ENCODE results near the gene SLC35E4.
A peak's percentile ranks its signal among the peaks of the same experiment; 100 is the strongest.
"Not testable (repeated sequence)": the region's sequence is repeated elsewhere in the genome, so short reads cannot be mapped to it uniquely, and the experiment has no call there.

Gene SLC35E4

GRCh38 chr22:30635273-30636225, at the start of gene SLC35E4:
TSS of gene SLC35E4 (plus strand) at chr22:30635781. CDS start at chr22:30636451, 670 bp downstream.
- peak; percentile 98 for DNase-seq

- DNase-seq: no peak
These were observed 49.2 kb upstream of the SLC35E4 start for GRCh38 chr22:30586414-30586813.

- no peak for DNase-seq
These were observed 44.4 kb upstream of the SLC35E4 start for GRCh38 chr22:30591191-30591587.

DNA sequence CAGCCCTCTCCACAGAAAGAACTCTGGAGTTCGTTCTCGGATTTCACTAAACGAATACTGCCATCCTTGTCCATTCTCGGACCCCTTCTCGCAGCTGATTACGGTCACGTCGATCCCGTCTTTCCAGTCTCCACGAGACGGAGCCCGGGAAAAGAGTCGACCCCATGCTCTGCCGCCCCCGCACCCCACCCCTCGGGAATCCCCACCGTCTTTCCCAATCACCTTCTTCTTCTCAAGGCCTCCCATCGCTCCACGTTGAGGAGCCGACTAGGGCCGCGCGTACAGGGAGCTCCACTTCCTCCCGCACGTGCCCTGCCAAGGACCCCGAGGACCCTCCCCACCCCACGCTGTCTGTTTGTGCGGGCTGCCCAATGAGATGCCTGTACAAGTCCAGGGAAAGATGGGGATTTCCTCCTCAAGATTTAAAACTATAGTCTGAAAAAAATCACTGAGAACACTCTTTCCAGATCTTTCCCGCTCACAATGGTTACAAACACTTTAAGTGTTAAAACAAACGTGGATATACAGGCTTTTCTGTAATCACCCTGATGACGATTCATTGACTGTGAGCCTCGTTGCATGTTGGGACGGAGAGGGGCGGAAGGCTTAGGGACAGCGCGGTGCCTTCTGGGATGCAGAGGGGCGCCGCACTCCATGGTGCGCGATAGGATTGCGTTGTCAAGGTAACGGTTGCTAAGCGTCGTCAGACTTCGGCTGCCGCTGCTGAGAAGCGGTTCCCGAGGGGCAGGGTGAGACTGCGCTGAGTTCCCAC, 43.8 kb upstream of the SLC35E4 start, which contains the start of gene PES1:
TSS of gene PES1 (minus strand) at position 323 of the 772 bp plus-strand sequence. CDS start at position 246, 77 bp downstream.
- peak; percentile 97 for DNase-seq

DNA sequence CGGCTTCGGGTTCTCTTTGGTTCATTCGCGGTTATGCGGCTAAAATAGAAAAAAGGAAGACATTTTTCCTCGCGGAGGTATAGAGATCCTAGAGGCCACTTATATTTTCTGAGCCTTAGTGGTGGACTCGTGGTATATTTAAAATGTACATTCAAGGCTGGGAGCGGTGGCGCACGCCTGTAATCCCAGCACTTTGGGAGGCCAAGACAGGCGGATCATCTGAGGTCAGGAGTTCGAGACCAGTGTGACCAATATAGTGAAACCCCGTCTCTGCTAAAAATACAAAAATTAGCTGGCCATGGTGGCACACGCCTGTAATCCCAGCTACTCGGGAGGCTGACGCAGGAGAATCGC, 43.2 kb upstream of the SLC35E4 start:
- DNase-seq: not testable (repeated sequence)

- no peak for DNase-seq
These were observed 39.4 kb upstream of the SLC35E4 start for GRCh38 chr22:30596199-30596598.

DNA sequence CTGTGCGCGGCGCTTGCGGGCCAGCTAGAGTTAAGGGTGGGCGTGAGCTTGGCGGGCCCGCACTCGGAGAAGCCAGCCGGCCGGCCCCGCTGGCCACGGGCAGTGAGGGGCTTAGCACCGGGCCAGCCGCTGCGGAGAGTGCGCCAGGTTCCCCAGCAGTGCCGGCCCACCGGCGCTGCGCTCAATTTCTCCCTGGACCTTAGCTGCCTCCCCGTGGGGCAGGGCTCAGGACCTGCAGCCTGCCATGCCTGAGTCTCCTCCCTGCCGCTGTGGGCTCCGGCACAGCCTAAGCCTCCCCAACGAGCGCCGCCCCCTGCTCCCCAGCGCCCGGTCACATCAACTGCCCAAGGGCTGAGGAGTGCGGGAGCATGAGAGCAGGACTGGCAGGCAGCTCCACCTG, 38.7 kb upstream of the SLC35E4 start:
- DNase-seq: no peak

GRCh38 chr22:30598986-30599385, 36.6 kb upstream of the SLC35E4 start:
- DNase-seq: no peak

GRCh38 chr22:30600921-30601320, 34.7 kb upstream of the SLC35E4 start:
- no peak for DNase-seq

DNA sequence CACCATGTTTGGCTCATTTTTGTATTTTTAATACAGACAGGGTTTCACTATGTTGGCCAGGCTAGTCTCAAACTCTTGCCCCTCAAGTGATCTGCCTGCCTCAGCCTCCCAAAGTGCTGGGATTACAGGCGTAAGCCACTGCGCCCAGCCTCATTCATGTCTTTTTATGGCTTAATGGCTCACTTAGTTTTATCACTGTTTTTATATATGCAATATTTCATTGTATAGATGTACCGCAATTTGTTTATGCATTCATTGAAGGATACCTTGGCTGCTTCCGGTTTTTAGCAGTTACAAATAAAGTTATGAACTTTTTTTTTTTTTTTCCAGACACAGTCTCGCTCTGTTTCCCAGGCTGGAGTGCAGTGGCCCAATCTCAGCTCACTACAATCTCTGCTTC, 34.1 kb upstream of the SLC35E4 start:
- no peak for DNase-seq

DNA sequence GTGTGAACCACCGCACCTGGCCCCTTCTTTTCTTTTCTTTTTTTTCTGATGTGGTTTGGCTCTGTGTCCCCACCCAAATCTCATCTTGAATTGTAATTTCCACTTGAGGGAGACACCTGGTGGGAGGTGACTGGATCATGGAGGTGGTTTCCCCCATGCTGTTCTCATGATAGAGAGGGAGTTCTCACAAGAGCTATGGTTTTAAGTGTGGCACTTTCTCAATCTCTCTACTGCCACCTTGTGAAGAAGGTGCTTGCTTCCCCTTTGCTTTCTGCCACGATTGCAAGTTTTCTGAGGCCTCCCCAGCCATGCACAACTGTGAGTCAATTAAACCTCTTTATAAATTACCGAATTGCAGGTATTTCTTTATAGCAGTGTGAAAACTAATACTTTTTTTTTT, 33.5 kb upstream of the SLC35E4 start:
- no peak for DNase-seq

GRCh38 chr22:30603801-30604200, 31.8 kb upstream of the SLC35E4 start:
- DNase-seq: no peak

- DNase-seq: no peak
These were observed 30.9 kb upstream of the SLC35E4 start for GRCh38 chr22:30604723-30605122.

DNA sequence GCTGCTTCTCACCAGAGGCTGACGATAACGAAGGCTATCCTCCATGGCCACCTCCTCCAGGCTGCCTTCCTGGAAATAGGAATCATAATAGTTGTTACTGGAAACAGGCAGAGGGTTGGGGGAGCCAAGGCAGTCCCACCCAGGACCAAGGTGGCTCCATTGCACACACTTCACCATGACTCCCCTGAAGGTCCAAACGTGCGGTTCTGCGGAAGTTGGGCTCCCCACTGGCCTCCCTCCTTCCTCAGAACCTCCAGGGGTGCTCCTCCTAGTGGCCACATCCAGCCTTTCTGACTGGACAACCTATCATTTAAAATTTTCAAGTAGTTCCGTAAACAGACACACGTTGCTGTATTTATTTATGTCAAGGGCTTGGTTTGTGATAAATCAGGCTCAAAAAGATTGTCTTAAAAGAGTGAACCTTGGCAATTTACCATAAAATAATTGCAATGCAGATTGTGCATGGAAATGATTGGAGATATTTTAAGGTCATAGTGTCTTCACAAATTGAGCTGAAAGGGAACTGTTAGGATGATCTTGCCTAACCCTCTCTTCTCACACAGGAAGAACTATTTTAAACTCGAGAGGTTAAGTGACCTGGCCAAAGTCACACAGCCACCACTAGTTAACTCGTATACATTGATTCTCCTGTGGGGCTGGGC, 30.0 kb upstream of the SLC35E4 start:
- DNase-seq: peak; percentile 77

DNA sequence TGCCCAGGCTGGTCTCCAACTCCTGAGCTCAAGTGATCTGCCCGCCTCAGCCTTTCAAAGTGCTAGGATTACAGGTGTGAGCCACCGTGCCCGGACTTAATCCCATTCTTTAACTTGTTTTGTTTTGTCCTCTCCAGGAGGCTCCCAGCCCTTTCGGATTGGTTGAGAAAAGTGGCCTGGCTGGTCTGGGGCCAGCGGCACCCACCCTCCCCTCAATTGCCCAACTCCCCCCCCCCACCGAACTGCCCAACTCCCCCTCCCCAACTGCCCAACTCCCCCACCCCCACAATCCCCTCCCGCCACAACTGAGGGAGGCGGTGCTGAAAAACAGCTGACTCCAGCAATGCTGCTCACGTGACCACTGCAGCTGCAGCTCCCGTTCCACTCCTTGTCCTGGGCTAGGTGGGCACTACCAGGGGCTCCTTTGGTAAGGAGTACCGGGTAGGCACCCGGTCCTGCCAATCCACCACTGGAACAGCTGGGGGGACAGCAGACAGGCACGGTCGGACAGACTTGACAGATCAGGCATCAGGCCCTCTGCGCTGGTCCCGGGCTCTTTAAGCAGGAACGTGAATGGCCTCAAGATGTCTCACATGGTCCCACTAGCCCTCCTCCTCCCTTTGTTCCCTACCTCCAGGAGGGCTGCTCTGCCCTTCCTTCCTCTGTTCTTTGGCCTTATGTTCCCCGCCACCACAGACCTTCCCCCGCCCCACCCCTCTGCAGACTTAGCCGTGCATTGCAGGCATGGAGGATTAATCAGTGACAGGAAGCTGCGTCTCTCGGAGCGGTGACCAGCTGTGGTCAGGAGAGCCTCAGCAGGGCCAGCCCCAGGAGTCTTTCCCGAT, 28.9 kb upstream of the SLC35E4 start, which contains the start of gene TCN2:
TSS of gene TCN2 (plus strand) at position 720 of the 845 bp plus-strand sequence. CDS start 158 bp downstream, outside the sequence.
- DNase-seq: peak; percentile 72

GRCh38 chr22:30607300-30607930, 28.2 kb upstream of the SLC35E4 start:
- no peak for DNase-seq

DNA sequence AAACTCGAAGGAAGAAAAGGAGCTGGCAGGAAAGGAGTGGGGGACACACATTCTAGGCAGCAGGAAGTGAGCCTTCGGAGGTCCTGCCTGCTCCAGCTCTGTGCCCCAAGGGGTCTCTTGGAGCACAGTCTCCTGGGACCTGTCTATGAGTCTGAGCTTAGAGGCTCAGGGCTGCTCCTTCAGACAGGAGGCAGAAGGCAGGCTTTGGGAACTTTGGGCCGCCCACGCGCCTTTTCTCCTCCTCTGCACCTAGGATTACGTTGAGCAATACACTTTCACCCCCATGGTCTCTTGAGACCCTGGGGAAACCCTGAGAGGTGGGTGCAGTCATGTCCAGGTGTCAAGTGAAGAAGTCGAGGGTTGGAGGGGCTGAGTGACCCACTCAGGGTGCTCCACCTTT, 27.6 kb upstream of the SLC35E4 start:
- DNase-seq: no peak

GRCh38 chr22:30609260-30610185, 26.1 kb upstream of the SLC35E4 start:
- DNase-seq: no peak

DNA sequence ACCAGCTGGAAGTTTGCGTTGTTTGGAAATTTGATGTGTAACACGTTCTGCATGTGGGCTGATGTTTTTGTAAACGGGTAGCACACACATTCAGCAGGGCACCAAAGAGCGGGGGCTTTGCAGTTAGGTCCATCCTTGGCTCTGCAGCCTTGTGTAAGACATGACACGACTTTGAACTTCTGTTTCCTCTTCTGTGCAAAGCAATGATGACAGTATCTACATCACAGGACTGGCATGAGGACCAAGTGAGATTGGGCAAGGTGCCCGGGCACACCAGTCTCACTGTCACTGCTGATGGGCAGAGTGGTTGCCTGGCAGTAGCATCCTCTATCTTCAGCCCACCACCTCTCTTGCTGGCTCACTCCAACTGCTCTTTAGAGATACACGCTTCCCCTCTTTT, 25.3 kb upstream of the SLC35E4 start:
- DNase-seq: no peak

- no peak for DNase-seq
These were observed 24.4 kb upstream of the SLC35E4 start for GRCh38 chr22:30611197-30611596.
